IMR-90 (cell line): ENCODE data around the gene AKR1E2. TPM values are rescaled to one million over a fixed set of nuclear protein-coding genes. Genes with fewer than 3 reads are reported as not detected.

Experiments
- ATAC-seq: fragments of 200-7000 bp; cut with Tn5 transposase; 2 replicates; pipeline ENCODE4 v1.9.1; 2020; ENCODE audit warnings: low read depth, mild to moderate bottlenecking, moderate library complexity
- BruUV-seq: library from RNA; stranded (reverse); fragments of 400-500 nt; replicated peaks from 2 replicates; lab custom pipeline; 2021; lab: Mats Ljungman, UMichigan
- CTCF ChIA-PET: fragments of 300-600 bp; formaldehyde crosslinking; extraction: SDS; loops from one replicate; lab custom pipeline; 2021; ENCODE audit warnings: antibody characterized with exemption; lab: Yijun Ruan, JAX
- POLR2A ChIA-PET: fragments of 300-600 bp; sonication (Branson Sonifier 250); formaldehyde crosslinking; loops from one replicate; lab custom pipeline; 2022; ENCODE audit warnings: antibody characterized with exemption; ENCODE audit not compliant: unreplicated experiment; lab: Charles Lee
- DNase-seq: peaks from one replicate; pipeline ENCODE4 v3.0.0; 2013
- H2AFZ ChIP-seq: replicated peaks from 2 replicates; pipeline ENCODE3; 2013; ENCODE audit warnings: low read length, mild to moderate bottlenecking; ENCODE audit not compliant: poor library complexity
- H2AK5ac ChIP-seq: 2 replicates; pipeline ENCODE4 v1.6.1; 2013; ENCODE audit warnings: low read depth, low read length, inconsistent platforms
- H2AK9ac ChIP-seq: replicated peaks from 2 replicates; pipeline ENCODE3; 2013; ENCODE audit warnings: mild to moderate bottlenecking, low read depth, low read length, moderate library complexity; ENCODE audit not compliant: poor library complexity
- H2BK120ac ChIP-seq: 2 replicates; pipeline ENCODE4 v1.6.1; 2013; ENCODE audit warnings: low read depth, low read length, inconsistent platforms
- H2BK15ac ChIP-seq: 3 replicates; pipeline ENCODE4 v1.6.1; 2013; ENCODE audit warnings: low read depth, low read length, inconsistent platforms
- H2BK20ac ChIP-seq: 2 replicates; pipeline ENCODE4 v1.6.1; 2013; ENCODE audit warnings: low read depth, mild to moderate bottlenecking, inconsistent platforms, low read length, moderate library complexity
- H2BK5ac ChIP-seq: 2 replicates; pipeline ENCODE4 v1.6.1; 2013; ENCODE audit warnings: mild to moderate bottlenecking, low read depth, low read length, inconsistent platforms; ENCODE audit not compliant: poor library complexity, severe bottlenecking
- H3K14ac ChIP-seq: replicated peaks from 2 replicates; pipeline ENCODE4 v1.6.1; 2013; ENCODE audit warnings: low read depth, low read length, inconsistent platforms
- H3K18ac ChIP-seq: 2 replicates; pipeline ENCODE4 v1.6.1; 2013; ENCODE audit warnings: low read depth, low read length, control low read depth
- H3K23ac ChIP-seq: 2 replicates; pipeline ENCODE4 v1.6.1; 2013; ENCODE audit warnings: low read depth, low read length, inconsistent platforms
- H3K27ac ChIP-seq: 2 replicates; pipeline ENCODE4 v1.5.1; 2013; ENCODE audit warnings: mild to moderate bottlenecking, control low read depth, low read length; ENCODE audit not compliant: insufficient read depth
- H3K27me3 ChIP-seq: 2 replicates; pipeline ENCODE4 v1.6.1; 2013; ENCODE audit warnings: low read length; ENCODE audit not compliant: control insufficient read depth, insufficient read depth
- H3K36me3 ChIP-seq: 2 replicates; pipeline ENCODE4 v1.6.1; 2013; ENCODE audit warnings: low read length, mixed read lengths; ENCODE audit not compliant: control insufficient read depth, insufficient read depth
- H3K4ac ChIP-seq: 2 replicates; pipeline ENCODE4 v1.6.1; 2013; ENCODE audit warnings: low read depth, low read length, inconsistent platforms
- H3K4me1 ChIP-seq: 2 replicates; pipeline ENCODE4 v1.6.1; 2013; ENCODE audit warnings: low read length, mixed read lengths; ENCODE audit not compliant: control insufficient read depth, insufficient read depth
- H3K4me2 ChIP-seq: 2 replicates; pipeline ENCODE4 v1.6.1; 2013; ENCODE audit warnings: low read depth, mild to moderate bottlenecking, control low read depth, low read length, moderate library complexity
- H3K4me3 ChIP-seq: 2 replicates; pipeline ENCODE4 v1.5.1; 2013; ENCODE audit warnings: low read depth, mild to moderate bottlenecking, control low read depth, low read length, moderate library complexity; ENCODE audit not compliant: insufficient read depth
- H3K56ac ChIP-seq: 2 replicates; pipeline ENCODE4 v1.6.1; 2013; ENCODE audit warnings: low read length, inconsistent platforms; ENCODE audit not compliant: insufficient read depth; ENCODE audit errors: extremely low read depth
- H3K79me1 ChIP-seq, 2 experiments: 2 replicates each; pipeline ENCODE4 v1.6.1; 2013; ENCODE audit warnings: low read length in 2 of 2, inconsistent platforms in 1 of 2, low read depth in 1 of 2
- H3K9ac ChIP-seq: 2 replicates; pipeline ENCODE4 v1.6.1; 2013; ENCODE audit warnings: low read depth, low read length, control low read depth
- H3K9me1 ChIP-seq: 2 replicates; pipeline ENCODE4 v1.6.1; 2013; ENCODE audit warnings: low read length, inconsistent platforms; ENCODE audit not compliant: insufficient read depth
- H3K9me3 ChIP-seq: 2 replicates; pipeline ENCODE4 v1.6.1; 2013; ENCODE audit warnings: low read length; ENCODE audit not compliant: control insufficient read depth, insufficient read depth
- H4K20me1 ChIP-seq: 2 replicates; pipeline ENCODE4 v1.6.1; 2013; ENCODE audit warnings: low read length, inconsistent platforms; ENCODE audit not compliant: insufficient read depth
- H4K5ac ChIP-seq: 2 replicates; pipeline ENCODE4 v1.6.1; 2013; ENCODE audit warnings: mild to moderate bottlenecking, low read depth, low read length, control low read depth
- H4K8ac ChIP-seq, 2 experiments: 2 replicates each; pipeline ENCODE4 v1.6.1; 2013; ENCODE audit warnings: low read depth in 2 of 2, low read length in 2 of 2, control low read depth in 1 of 2, inconsistent platforms in 1 of 2
- H4K91ac ChIP-seq: 2 replicates; pipeline ENCODE4 v1.6.1; 2013; ENCODE audit warnings: low read depth, low read length, inconsistent platforms; ENCODE audit not compliant: insufficient read depth
- BHLHE40 ChIP-seq: fragments of 150-350 bp; IDR thresholded peaks from 2 replicates; pipeline ENCODE4 v1.6.1; 2016; ENCODE audit warnings: mild to moderate bottlenecking, low read depth, low read length
- CHD1 ChIP-seq: IDR thresholded peaks from 2 replicates; pipeline ENCODE4 v1.6.1; 2012; ENCODE audit warnings: low read depth, low read length, improper control_type of control experiment
- ELK1 ChIP-seq: fragments of 150-350 bp; IDR thresholded peaks from 2 replicates; pipeline ENCODE4 v1.6.1; 2016; ENCODE audit warnings: low read depth, mild to moderate bottlenecking, low read length, moderate library complexity, borderline replicate concordance
- FOS ChIP-seq: fragments of 150-350 bp; IDR thresholded peaks from 2 replicates; pipeline ENCODE4 v1.6.1; 2016; ENCODE audit warnings: low read depth, low read length
- MAFK ChIP-seq: IDR thresholded peaks from 2 replicates; pipeline ENCODE4 v1.6.1; 2012; ENCODE audit warnings: low read depth, low read length, improper control_type of control experiment
- MAZ ChIP-seq: IDR thresholded peaks from 2 replicates; pipeline ENCODE4 v1.6.1; 2012; ENCODE audit warnings: low read depth, mild to moderate bottlenecking, low read length, improper control_type of control experiment, moderate library complexity, borderline replicate concordance
- MXI1 ChIP-seq: IDR thresholded peaks from 2 replicates; pipeline ENCODE4 v1.6.1; 2012; ENCODE audit warnings: low read depth, mild to moderate bottlenecking, low read length, moderate library complexity, borderline replicate concordance
- POLR2A ChIP-seq: IDR thresholded peaks from 2 replicates; pipeline ENCODE4 v1.6.1; 2012; ENCODE audit warnings: mild to moderate bottlenecking, low read depth, low read length
- RAD21 ChIP-seq: IDR thresholded peaks from 2 replicates; pipeline ENCODE4 v1.6.1; 2012; ENCODE audit warnings: low read length, improper control_type of control experiment
- RCOR1 ChIP-seq: IDR thresholded peaks from 2 replicates; pipeline ENCODE4 v1.6.1; 2012; ENCODE audit warnings: mild to moderate bottlenecking, low read length, improper control_type of control experiment; ENCODE audit not compliant: insufficient replicate concordance
- RFX5 ChIP-seq: IDR thresholded peaks from 2 replicates; pipeline ENCODE4 v1.8.0; 2012; ENCODE audit warnings: low read depth, mild to moderate bottlenecking, low read length, moderate library complexity
- SMC3 ChIP-seq: fragments of 150-350 bp; IDR thresholded peaks from 2 replicates; pipeline ENCODE4 v1.6.1; 2016; ENCODE audit warnings: low read depth, mild to moderate bottlenecking, antibody characterized with exemption, low read length, moderate library complexity
- WGBS, 2 experiments: methylation state at CpG; one replicate each; pipeline versions ENCODE4 v1.1.5 to v1.1.7; 2013; ENCODE audit warnings: missing lambda C conversion rate in 2 of 2; ENCODE audit not compliant: insufficient read length in 1 of 2; ENCODE audit errors: extremely low coverage in 2 of 2; 5-methylcytosine and 5-hydroxymethylcytosine counted together
- dilution Hi-C: fragments of 300-500 bp; cut with HindIII; formaldehyde crosslinking; loops from one replicate; pipeline ENCODE4 v1.14.3; 2018; ENCODE audit warnings: low sequenced_read_pairs; ENCODE audit not compliant: unreplicated experiment
- in situ Hi-C: fragments of 300-500 bp; cut with MboI; formaldehyde crosslinking; loops from 3 replicates; pipeline ENCODE4 v1.14.3; 2019; ENCODE audit warnings: low sequenced_read_pairs, inconsistent platforms, mixed read lengths
- intact Hi-C: fragments of 100-400 bp; cut with micrococcal nuclease; formaldehyde crosslinking; loops from 2 replicates; pipeline ENCODE4 v1.10.0; 2022
- polyA plus RNA-seq, 3 experiments: library from polyadenylated mRNA; depleted of rRNA; stranded (reverse); fragments of >200 nt; gene quantifications; 2 replicates each; pipeline ENCODE4 v1.2.3, GENCODE V29; 2012; ENCODE audit warnings: low replicate concordance in 1 of 3
- total RNA-seq: library from RNA; depleted of rRNA; stranded (reverse); fragments of >200 nt; gene quantifications from 2 replicates; pipeline ENCODE4 v1.2.3, GENCODE V29; 2012

AKR1E2 gene
- total and polyA plus RNA-seq, 2 of the 4 experiments (the other 2 are of a cell fraction): 1.2 to 3.4 TPM

- Histone ChIP-seq H2AK5ac (no peak overlapping the region), H2BK5ac (no peak overlapping the region), H4K8ac (no peak overlapping the region), H3K27ac (no peak overlapping the region), H2BK15ac (no peak overlapping the region), H3K36me3 (no peaks in the 10 kb centered on the region; the same call in 1 of the 2 replicates), H3K79me1 (no peaks in the 10 kb centered on the region), H3K9me3 (no peaks in the 10 kb centered on the region), H3K4me1 (no peaks in the 10 kb centered on the region), H2AFZ (no peak overlapping the region), H4K91ac (no peak overlapping the region), H4K5ac (no peak overlapping the region), H2BK120ac (no peak overlapping the region), H2AK9ac (no peak overlapping the region), H3K27me3 (no peaks in the 10 kb centered on the region), H3K4me3 (no peak overlapping the region), H3K9ac (no peak overlapping the region), H3K56ac (no peak overlapping the region), H3K4me2 (no peak overlapping the region), H2BK20ac (no peak overlapping the region), H3K18ac (no peak overlapping the region), H4K20me1 (no peaks in the 10 kb centered on the region), H3K4ac (no peak overlapping the region), H3K23ac (no peak overlapping the region), H3K14ac (no peak overlapping the region), H3K9me1 (peaks cover 5% of the 10 kb centered on the region; the same call in 1 of the 2 replicates)
- ATAC-seq (no peak), DNase-seq (no peak)
- POLR2A ChIA-PET: no interaction called here
- 98% methylated on average over 7 of the region's 8 CpGs; no CpG with 5 or more reads in 1 of the 2 experiments for WGBS, 2 experiments
- dilution Hi-C loops: no loop called here
- in situ Hi-C loops: loop anchor here (25.0 kb wide), 2 partner anchors 776 to 1026 kb away; no protein-coding TSS in a partner anchor
- TF ChIP-seq MAFK (no peak), MAZ (no peak), POLR2A (no peak), BHLHE40 (no peak), RCOR1 (no peak), ELK1 (no peak), FOS (no peak), MXI1 (no peak), SMC3 (no peak), CHD1 (no peak), RAD21 (no peak), RFX5 (no peak)
- BruUV-seq: no TSS peak
- intact Hi-C loops: no loop called here
- CTCF ChIA-PET: interaction anchor here (0.7 to 2.1 kb wide), 2 partner anchors 14 to 21 kb away, joined by 3 to 5 read pairs; no protein-coding TSS in a partner anchor
These were observed 10.5 kb downstream of the AKR1E2 start for GRCh38 chr10:4836416-4836969.
